Right lobe of liver (tissue), 6 donors: ENCODE results near the gene TTC13. TPM values are rescaled to one million over a fixed set of nuclear protein-coding genes. Genes with fewer than 3 reads are reported as not detected.

Experiments used
- ATAC-seq, 4 donors: fragments of 200-7000 bp; cut with Tn5 transposase; one replicate each; pipeline ENCODE4 v1.9.1; 2020; ENCODE audit warnings: mild to moderate bottlenecking in 4 of 4, moderate library complexity in 4 of 4
- DNase-seq, 3 donors: peaks; one replicate each; pipeline ENCODE4 v3.0.0-alpha.2; 2020
- H3K27ac ChIP-seq, 3 donors: fragments of 200-600 bp; one replicate each; pipeline ENCODE4 v1.8.0; 2022
- H3K27me3 ChIP-seq, 2 donors: fragments of 200-600 bp; one replicate each; pipeline ENCODE4 v1.8.0; 2022
- H3K36me3 ChIP-seq, 4 donors: fragments of 200-600 bp; sonication (generic) in 1 of 4; one replicate each; pipeline versions ENCODE4 v1.5.1 to v1.8.0; 2017 to 2022; ENCODE audit warnings: control low read depth in 1 of 4
- H3K4me1 ChIP-seq, 4 donors: fragments of 200-600 bp; sonication (generic) in 1 of 4; one replicate each; pipeline versions ENCODE4 v1.5.1 to v1.8.0; 2017 to 2022; ENCODE audit warnings: control low read depth in 1 of 4
- H3K4me3 ChIP-seq, 3 donors: fragments of 200-600 bp; one replicate each; pipeline ENCODE4 v1.8.0; 2022
- H3K9me3 ChIP-seq, 4 donors: fragments of 200-600 bp; sonication (generic) in 1 of 4; one replicate each; pipeline versions ENCODE4 v1.5.1 to v1.8.0; 2017 to 2022; ENCODE audit warnings: control low read depth in 1 of 4
- CTCF ChIP-seq, 4 donors: fragments of 200-600 bp in 3 of 4; fragments of 450-650 bp in 1 of 4; IDR thresholded peaks; one replicate each; pipeline versions ENCODE4 v1.5.1 to v1.8.0; 2016 to 2022; ENCODE audit warnings: antibody characterized with exemption in 4 of 4, mild to moderate bottlenecking in 2 of 4
- POLR2A ChIP-seq: fragments of 450-650 bp; IDR thresholded peaks from one replicate; pipeline ENCODE4 v1.6.1; 2017; ENCODE audit warnings: antibody characterized with exemption, mild to moderate bottlenecking
- WGBS: methylation state at CpG from one replicate; pipeline ENCODE4 v1.1.6; 2018; ENCODE audit warnings: low coverage, low lambda C conversion rate; ENCODE audit not compliant: insufficient coverage; ENCODE audit errors: missing lambda C conversion rate; 5-methylcytosine and 5-hydroxymethylcytosine counted together
- intact Hi-C, 2 donors: fragments of 100-400 bp; cut with DNase I; formaldehyde crosslinking; loops; one replicate each; pipeline versions ENCODE4 v1.11.2 to v1.14.1; 2022
- total RNA-seq, 6 experiments: library from RNA; depleted of rRNA in 2 of 6; stranded (reverse); fragments of >200 nt in 2 of 6; fragmentation: NEBNext Ultra II Directional in 3 of 6; extraction: Animal tissue kit (Norgen Biotek cat#: 25700) in 3 of 6; gene quantifications; one replicate each; pipeline versions ENCODE4 v1.1.0 to v1.2.4, GENCODE V29; 2016 to 2023
- donor health status: DM: no; HTN: yes; CAD: no.
- donor health status: DM: no; HTN: no; CAD: no.
- donor health status: DM: no; HTN: no; CAD: no.
- donor health status: DM: no; HTN: yes; CAD: no.
- donor health status: DM: no; HTN: yes; CAD: no.

The TTC13 gene
- total RNA-seq, 6 experiments from 2014 or later: 5.3 to 10.7 (median 6.2) TPM

DNA sequence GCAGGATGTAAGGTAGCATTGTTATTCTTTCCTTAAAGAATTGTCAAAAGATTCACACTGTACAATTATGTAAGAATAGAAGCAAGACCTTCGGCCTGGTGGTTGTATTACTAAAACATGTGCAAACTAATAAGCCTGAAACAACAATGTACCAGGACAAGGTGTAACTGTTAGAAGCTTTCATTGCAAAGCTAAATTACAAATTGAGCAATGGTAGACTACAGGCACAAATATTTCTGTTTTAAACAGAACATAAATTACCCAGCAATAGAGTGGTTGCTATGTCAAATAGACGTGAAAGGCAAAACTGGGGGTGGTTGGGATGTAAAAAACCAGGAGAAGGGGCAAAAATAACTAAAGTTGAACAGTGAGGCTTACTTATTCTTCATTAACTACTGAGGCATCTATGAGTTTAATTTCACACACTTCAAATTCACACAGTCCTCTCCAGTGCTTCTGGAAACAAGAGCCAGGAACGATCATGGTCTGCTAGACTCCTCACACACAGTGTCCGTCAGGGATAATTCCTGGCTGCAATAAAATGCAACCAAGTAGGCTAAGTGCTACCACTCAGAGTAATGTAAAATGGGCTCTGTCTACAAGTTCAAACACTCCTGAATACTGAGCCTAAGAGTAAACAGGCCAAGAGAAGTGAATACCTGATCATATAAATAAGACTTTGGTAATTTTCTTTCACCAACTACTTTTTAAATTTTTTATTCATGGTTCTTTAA, 71.0 kb downstream of the TTC13 start:
- intact Hi-C loops: no loop called here
- WGBS: 88% methylated on average over 4 of the region's 4 CpGs
- Histone ChIP-seq H3K4me1 (no peaks in the 10 kb centered on the region), H3K9me3 (no peaks in the 10 kb centered on the region), H3K27me3 (no peaks in the 10 kb centered on the region), H3K4me3 (no peak overlapping the region), H3K27ac (no peak overlapping the region), H3K36me3 (peaks cover 0 to 20% (median 3%) of the 10 kb centered on the region in 4 donors)
- no peak for ATAC-seq
- no peak for DNase-seq
- no peak for TF ChIP-seq CTCF (IDR thresholded peaks at IDR 0.05)
- TF ChIP-seq POLR2A: no peak

- WGBS: 89% methylated on average over 2 of the region's 2 CpGs
- DNase-seq: no peak
These were observed 72.4 kb downstream of the TTC13 start for GRCh38 chr1:230906226-230906625.

DNA sequence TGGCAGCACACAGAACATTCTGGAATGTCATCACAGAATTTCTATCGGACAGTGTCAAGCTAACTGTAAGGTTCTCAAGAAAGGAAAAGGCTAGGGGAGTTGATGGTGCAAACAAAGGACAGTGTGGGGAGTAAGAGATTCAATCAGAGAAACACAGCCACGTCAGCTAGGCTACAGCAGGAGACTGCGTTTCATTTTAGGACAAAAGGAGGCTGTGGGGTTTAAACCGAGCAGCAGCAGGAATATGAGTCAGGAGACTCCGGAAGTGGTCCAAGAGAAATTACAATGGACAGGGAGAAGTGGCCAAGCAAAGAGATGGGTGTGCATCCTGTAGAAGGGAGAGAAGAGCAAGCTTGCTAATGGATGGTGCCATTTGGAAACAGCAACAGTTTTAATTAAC, 72.9 kb downstream of the TTC13 start:
- Histone ChIP-seq H3K27me3 (no peaks in the 10 kb centered on the region), H3K36me3 (peaks cover 0 to 20% (median 1%) of the 10 kb centered on the region in 4 donors), H3K9me3 (no peaks in the 10 kb centered on the region), H3K4me1 (no peaks in the 10 kb centered on the region), H3K27ac (no peak overlapping the region), H3K4me3 (no peak overlapping the region)
- TF ChIP-seq CTCF (IDR thresholded peaks at IDR 0.05) (no peak), POLR2A (no peak)
- DNase-seq (no peak), ATAC-seq (no peak)
- 85% methylated on average over 4 of the region's 5 CpGs for WGBS
- intact Hi-C loops: no loop called here

More at GRCh38 chr1:230906226-230906625, 72.4 kb downstream of the TTC13 start:
- H3K9me3 ChIP-seq: no peaks in the 10 kb centered on the region
- intact Hi-C loops: no loop called here
- TF ChIP-seq POLR2A (no peak), CTCF (IDR thresholded peaks at IDR 0.05) (no peak)
- H3K36me3 ChIP-seq: peaks cover 0 to 20% (median 1%) of the 10 kb centered on the region in 4 donors
- no peak for ATAC-seq
- H3K27me3 ChIP-seq: no peaks in the 10 kb centered on the region
- H3K27ac ChIP-seq: no peak overlapping the region
- H3K4me3 ChIP-seq: no peak overlapping the region
- H3K4me1 ChIP-seq: no peaks in the 10 kb centered on the region

- Histone ChIP-seq H3K4me1 (no peaks in the 10 kb centered on the region), H3K9me3 (no peaks in the 10 kb centered on the region), H3K27me3 (no peaks in the 10 kb centered on the region), H3K4me3 (no peak overlapping the region), H3K27ac (no peak overlapping the region), H3K36me3 (peaks cover 0 to 7% (median 0%) of the 10 kb centered on the region in 4 donors)
- WGBS: 97% methylated on average over 5 of the region's 22 CpGs
- TF ChIP-seq POLR2A (no peak), CTCF (IDR thresholded peaks at IDR 0.05) (no peak)
- ATAC-seq (peak in 1 of 4 donors; percentile 41), DNase-seq (no peak)
- intact Hi-C loops: no loop called here
These were observed 76.2 kb downstream of the TTC13 start for GRCh38 chr1:230902349-230902923.
